ENCODE results near the gene WDR37.

Gene WDR37

DNA sequence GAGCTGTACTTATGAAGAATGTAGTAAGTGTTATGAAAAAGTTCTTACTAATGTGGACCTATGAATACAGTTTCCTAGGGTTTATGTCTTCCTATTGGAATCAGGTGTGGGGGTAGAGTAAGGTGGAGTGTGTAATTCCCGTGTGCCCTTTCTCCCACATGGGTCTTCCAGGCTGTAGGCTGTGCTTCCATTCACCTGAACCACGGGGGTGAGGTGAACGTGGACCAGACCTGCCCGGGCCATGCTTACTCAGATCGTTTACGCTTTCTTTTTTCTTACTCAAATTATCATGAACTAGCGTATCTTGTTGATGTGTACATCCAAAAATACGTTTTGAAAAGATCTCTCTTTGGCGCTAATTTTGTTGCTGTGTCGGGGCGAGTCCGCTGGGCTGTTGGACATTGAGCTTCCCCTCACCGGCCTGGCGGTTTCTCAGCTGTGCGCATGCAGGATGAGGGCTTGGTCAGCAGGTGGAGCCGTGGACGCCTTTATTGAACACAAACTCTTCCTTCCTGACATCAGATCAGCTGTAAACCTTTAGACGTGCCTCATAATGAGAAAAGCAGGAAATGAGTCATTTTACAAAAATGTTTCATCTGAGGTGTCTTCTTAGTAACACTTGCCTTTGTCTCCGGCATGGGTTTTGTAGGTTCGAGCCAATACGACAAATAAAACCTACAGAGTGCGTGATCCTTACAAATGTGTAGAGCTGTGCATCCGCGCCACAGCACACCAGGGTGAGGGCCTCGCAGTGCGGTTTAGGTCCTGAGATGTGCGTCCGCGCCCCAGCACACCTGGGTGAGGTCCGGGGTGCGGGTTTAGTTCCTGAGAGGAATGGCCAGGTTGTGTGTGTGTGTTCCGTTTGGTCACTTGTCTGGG, 53.8 kb downstream of the WDR37 start:
- DNase-seq = peak; percentile 84

DNA sequence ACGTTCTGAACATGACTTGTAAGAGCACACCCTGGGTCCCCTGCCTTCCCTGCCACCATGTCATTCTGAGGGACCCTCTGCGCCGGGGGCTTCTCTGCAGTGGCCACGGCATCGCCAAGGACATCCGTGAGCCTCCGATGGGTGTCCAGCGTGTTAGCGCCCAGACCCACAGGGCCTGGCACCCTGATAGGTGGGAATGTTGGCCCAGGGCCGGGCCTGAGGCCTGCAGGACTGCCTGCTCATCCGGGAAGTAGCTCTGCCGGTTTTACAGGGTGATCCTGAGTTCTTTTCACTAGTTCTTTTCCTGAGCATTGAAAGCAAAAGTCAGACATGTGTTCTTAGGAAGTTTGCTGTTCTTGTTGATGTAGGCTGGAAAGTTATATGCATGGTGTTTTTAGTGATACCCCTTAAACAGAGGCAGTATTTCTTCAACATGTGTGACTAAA, 54.5 kb downstream of the WDR37 start:
- no peak for DNase-seq

DNA sequence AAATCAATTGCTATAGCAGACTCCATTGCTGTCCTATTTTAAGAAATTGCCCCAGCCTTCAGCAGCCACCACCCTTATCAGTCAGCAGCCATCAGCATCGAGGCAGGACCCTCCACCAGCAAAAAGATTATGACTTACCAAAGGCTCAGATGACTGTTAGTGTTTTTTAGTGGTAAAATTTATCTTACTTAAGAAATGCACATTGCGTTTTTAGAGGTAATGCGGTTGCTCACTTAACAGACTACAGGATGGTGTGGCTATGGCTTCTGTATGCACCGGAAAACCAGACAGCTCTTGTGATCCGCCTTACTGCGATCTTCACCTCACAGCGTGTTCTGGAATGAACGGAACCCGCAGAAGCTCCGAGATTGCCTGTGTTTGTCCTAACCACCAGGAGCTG, 58.1 kb downstream of the WDR37 start:
- DNase-seq = no peak

DNA sequence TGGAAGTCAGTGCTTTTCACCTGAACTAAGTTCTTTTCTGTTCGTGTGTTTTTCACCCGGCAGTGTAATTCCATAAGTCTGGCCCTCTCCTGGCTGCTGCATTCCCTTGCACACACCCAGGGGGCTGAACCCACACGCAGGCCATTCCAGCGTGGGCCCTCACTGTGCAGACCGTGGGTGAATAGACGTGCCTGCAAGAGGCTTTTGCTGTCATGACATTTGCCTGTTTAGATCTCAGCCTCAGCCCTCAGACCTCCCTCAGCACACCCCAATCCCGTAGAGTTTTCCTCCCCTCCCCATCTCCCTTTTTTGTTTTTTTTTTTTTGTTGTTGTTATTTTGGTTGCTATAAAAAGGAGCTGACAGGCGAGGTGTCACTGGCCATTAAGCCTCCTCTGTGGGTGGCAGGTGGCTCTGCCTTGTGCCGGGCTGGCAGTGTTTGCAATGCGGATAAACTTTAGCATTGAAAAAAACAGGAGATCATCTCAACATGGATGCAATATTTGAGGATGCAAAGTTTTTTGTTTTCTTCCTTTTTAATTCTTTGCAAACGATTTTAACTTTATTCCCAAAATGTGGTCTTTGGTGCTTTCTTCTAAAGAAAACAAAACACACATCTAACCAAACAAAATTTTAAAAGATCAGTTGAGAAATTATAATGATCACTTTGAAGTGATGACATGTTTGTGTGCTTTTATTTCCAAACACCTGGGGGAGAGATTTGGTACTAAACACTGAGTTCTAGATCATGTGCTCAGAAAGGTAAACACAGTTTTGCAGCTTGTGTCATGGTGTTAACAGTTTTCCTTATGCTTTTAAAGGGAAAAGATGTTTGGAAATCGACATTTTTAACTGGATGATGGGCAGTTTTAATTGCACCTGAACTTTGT, 58.8 kb downstream of the WDR37 start:
- DNase-seq = no peak

DNA sequence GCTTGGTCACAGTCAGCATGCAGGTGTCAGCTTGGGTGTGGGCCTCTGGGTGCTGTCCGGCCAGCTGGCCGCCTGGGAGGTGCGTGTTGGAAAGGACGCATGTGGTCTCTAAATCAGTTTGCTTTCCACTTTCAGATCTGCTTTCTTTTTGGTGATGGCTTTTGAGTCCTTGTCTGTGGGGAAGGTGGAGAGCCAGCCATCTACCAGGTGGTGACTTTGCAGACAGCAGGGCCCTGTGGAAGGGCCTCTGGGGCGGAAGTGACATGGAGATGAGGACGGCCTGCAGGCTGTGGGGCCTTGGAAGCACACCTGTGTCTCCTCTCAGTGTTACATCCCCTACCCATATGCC, 59.4 kb downstream of the WDR37 start:
- DNase-seq = no peak

DNA sequence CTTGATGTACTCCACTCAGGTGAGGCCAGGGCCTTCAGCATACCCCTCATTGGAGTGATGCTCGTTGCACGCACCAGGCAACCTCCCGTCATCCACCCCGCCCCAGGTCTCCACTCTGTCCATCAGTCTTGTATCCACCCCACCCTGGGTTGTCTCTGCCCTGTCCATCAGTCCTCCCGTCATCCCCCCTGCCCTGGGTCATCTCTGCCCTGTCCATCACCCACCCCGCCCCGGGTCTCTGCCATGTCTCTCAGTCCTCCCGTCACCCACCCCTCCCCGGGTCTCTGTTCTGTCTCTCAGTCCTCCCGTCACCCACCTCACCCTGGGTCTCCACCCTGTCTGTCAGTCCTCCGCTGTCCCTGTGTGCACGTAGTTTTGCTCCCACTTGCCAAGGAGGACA, 59.9 kb downstream of the WDR37 start:
- peak; percentile 14 for DNase-seq

DNA sequence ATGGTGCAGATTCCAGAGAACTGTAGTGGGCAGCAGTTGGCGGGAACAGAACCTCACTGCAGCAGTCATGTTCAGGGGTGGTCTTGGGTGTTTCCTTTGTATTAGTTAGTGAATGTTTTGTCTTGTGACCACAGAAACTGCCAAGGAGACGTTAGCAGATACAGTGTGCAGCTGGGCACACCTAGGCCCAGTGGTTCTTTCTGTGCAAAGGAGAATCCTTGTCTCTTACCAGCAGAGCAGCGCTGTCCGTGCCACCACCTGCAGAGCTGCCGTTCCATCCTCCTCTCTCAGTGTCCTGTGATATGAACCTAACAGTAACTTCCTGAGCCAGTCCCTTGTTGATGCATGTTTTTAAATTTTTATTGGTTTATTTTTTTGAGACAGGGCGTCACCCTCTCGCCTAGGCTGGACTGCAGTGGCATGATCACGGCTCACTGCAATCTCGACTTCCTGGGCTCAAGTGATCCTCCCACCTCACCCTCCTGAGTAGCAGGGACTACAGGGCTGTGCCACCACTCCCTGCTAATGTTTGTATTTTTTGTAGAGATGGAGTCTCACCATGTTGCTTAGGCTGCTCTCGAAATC, 60.6 kb downstream of the WDR37 start:
- DNase-seq = no peak

DNA sequence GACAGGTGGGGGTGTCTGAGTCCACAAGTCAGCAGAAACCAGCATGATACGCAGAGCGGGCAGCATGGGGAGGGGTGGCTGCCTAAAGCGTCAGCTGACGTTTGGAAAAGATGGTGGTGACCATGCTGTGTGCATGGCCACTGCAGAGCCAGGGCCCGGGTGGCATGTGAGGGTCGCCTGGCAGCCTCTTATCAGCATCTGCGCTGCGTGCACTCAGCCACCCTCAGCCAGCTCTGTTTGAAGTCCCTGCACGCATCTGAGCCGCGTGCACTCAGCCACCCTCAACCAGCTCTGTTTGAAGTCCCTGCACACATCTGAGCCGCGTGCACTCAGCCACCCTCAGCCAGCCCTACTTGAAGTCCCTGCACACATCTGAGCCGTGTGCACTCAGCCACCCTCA, 61.5 kb downstream of the WDR37 start:
- DNase-seq = peak; percentile 10

DNA sequence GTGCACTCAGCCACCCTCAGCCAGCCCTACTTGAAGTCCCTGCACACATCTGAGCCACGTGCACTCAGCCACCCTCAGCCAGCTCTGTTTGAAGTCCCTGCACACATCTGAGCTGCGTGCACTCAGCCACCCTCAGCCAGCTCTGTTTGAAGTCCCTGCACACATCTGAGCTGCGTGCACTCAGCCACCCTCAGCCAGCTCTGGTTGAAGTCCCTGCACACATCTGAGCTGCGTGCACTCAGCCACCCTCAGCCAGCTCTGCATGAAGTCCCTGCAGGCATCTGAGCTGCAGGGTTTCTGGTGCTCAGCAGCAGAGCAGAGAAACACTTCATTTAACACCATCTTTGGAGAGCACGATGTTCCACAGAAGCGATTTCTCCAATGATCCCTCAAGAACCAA, 62.1 kb downstream of the WDR37 start:
- peak; percentile 13 for DNase-seq

DNA sequence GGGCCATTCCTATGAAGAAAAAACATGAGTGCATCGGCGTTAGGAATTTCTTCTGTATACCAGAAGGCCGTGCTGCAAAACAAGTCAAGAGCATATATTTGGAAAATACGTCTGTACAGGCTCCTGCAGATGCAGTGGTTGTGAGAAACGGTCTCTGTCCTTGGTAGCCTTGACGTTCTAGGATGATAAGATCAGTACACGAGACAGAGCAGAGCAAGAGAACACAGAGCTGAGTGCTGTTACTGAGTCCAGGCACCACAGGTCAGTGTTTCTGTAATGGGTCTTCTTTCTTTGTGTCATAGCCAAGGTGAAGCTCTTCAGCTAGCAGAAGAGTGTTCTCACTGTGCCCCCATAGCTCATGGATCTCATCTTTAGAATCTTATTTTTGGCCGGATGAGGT, 62.8 kb downstream of the WDR37 start:
- DNase-seq = peak; percentile 6

DNA sequence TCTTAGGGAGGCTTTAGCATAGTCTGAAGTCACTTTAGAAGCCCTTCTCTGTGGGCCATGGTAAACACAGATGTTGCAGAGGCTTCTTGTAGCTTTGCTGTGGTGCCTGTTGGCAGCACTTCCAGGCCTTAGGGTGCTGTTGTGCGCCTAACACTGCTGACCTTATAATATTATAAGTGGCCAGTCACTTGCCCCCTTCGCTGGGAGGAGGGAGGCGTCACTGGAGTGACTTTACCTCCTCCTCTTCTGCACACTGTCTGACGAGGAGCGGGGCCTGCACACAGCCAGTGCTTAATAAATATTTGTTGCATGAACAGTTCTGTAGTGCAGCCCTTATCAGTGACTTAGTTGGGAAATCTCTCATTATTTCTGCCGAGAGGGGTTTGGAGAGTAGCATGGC, 63.3 kb downstream of the WDR37 start:
- peak; percentile 18 for DNase-seq

DNA sequence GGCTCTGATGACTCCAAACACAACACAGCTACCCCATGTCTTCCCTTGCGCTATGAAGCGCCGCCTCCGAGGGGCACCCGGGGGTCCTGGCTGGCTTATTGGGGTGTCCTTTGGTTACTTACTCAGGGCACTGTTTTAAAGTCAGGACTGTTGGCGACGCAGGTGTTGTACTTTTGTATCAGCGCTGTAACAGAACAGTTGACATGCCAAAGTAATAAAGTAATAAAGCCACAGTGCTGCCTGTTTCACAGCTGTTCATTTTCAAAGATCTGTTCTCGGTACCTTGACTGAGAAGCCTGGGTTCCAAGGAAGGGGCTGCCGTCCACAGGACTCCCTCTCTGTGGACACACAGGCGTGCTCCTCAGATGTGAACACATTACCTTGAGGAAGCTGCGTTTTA, 64.1 kb downstream of the WDR37 start:
- DNase-seq = peak; percentile 6

DNA sequence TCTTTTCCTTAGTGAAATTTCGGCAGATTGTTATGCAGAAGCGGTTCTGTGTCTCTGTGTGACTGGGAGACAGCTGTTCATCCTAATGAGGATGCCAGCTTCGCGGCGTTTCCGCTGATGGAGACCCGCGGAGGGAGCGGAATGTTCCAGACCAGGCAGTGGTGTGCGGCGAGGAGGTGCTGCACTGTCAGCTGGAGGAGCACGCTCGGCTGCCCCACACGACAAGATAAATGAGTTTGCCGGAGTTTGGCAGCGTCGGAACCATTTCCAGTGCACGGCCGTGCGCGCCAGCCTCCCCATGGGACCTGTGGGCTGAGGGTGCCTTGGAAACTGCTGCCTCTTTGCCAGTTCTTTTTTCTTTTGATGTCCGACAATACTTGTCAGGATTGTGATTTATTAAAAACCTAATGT, 64.6 kb downstream of the WDR37 start:
- peak; percentile 7 for DNase-seq

DNA sequence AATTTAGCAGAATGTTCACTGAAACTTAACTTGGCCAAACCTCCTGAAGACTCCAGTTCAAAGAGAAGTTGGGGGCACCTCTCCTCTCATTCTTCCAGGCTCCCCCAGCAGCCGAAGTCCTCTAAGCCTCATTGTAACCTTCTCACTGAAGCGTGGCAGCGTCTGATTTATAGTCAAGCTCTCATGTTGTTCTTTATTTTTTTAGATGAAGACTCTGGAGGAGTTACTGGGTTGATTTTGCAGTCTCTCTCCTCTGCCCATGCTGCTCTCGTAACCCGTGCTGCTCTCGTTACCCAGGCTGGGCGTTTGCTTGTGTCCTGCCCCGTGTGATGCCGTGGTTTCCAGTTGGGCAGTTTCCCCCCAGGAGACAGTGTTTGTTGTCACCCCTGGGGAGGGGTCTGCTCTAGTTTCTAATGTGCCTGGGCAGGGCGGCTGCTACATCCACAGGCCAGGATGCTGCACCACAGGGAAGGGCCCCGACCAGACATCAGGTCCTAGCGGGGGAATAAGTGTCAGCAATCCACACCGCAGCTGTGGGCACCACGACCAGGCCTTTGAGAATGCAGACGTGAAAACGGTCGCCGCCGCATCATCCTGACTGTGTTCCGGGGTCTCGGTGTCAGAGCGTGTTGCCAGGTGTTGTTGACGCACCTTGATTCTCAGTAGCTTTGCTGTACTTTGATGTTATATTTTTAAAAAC, 65.2 kb downstream of the WDR37 start:
- DNase-seq = peak; percentile 8

DNA sequence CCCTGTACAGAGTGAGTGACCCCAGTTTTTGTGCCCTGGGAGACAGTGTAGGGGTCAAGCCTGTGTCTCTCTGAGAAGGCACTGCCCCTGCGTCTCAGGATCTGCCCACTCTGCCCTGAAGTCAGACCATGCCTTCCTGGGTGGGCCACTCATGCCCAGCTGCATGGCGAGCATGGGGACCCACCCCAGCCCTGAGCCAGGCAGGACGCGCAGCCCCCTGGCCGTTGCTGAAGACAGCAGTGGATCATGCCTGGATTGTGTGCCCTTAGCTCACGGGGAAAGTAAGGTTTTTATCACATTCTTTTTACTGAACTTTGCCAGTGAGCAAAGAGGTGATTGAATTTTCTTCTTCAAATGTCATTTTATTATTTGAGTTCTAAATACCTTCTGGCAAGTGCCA, 66.2 kb downstream of the WDR37 start:
- no peak for DNase-seq

DNA sequence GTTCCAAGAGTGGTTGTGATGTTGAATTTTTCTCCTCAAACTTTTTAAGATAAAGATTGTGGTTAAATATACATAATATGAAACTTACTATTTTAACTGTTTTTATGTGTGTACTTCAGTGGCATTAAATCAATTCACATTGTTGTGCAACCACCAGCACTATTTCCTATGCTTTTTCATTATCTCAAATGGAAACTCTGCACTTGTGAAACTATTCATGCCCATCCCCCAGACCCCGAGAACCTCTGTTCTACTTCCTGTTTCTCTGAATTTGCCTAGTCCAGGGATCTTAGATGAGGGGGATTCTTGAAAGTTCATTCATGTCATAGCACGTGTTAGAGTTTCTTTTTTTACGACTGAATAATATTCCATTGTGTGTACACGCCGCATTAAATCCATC, 67.0 kb downstream of the WDR37 start:
- DNase-seq = no peak

DNA sequence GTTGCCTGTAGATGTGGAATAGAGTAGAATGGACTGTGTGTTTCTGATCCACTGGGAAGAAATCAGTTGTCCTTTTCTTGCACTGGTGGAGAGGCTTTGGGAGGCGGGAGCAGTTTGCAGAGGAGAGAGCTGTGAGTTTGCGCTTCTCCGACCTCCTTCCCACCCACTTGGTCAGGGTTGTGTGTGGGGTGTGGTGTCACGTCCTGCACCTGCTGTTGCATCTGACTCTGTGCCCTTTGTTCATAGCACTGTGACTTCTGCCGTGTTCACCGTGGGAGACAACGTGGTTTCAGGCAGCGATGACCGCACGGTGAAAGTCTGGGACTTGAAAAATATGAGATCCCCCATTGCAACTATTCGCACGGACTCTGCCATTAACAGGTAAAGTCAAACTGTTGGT, 67.8 kb downstream of the WDR37 start:
- no peak for DNase-seq

DNA sequence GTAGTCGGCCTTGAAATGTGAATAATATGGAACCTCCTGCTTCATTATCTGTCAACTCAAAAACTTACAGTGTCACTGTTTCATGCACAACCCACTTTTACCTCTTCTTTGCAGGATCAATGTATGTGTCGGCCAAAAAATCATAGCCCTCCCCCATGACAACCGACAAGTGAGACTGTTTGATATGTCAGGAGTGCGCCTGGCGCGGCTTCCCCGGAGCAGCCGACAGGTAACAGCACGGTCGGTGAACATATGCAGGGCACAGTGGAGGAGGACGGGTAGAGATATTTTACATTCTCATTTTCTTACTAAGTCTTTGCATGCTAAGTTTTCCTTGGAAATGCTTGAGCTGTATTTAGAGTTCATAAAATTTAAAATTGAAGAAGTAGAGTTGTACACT, 68.6 kb downstream of the WDR37 start:
- no peak for DNase-seq

DNA sequence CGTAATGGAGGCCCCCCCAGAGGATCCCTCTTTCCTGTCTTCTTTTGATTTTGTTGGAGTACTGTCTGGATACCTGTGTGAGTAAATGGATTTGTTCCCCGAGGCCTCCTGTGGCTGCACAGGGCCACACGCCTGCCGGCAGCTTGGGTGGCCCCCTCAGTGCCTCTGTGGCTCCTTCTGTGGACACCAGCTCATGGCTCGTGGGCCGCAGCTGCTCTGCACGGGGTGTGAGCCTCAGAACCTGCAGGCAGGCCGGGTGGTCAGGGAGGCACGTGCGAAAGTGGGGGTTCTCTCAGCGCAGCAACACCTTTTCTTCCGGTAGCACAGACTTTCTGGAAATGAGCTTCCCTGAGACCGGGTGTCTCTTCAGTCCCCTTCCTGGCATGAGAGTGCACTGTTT, 70.3 kb downstream of the WDR37 start:
- DNase-seq = peak; percentile 11

DNA sequence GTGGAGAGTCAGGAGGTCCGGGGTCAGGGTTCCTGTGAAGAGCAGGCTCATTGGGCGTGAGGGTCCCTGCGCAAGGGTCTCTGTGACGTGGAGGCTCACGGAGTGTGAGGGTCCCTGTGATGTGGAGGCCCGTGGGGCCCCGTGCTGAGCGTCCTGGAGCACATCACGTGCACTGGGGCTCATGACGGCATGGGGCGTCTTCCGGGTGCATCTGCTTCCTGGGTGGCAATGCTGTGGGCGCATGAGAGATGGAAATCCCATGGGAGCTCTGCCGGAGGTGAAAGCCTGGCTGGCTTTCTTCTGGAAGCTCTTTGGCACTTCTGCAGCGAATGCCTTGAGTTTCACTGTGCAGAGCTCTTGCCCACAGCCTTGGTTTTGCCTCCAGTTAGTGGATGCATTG, 71.4 kb downstream of the WDR37 start:
- peak; percentile 3 for DNase-seq

DNA sequence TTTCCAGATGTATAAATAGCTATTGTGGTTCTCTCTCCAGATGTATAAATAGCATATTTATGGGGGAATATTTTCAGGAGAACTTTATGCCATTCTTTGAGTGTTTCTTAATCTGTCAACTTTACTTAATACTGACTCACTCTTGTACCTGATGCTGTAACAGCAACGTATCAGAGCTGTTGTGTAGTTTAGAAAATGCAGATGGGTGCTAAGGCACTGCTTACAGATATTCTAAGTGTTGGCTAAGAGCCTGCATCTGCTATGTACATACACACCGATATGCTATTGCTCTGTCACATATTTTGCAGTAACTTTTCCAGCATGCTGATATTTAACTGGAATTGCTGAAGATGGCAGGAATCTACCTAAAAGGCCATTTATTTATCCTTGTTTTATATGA, 71.9 kb downstream of the WDR37 start:
- DNase-seq = no peak

DNA sequence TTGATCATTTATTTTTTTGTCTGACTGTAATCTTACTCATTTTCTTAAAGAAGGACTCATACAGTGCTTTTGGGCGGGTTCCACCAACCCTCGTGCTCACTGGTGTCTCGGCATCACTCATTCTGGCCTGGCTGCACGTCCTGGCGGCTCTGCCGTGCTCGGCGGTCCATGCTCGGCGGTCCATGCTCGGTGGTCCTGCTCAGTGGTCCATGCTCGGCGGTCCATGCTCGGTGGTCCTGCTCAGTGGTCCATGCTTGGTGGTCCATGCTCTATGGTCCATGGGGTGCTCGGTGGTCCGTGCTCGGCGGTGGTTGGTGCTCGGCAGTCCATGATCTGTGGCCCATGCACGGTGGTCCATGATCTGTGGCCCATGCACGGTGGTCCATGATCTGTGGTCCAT, 72.5 kb downstream of the WDR37 start:
- peak; percentile 6 for DNase-seq

DNA sequence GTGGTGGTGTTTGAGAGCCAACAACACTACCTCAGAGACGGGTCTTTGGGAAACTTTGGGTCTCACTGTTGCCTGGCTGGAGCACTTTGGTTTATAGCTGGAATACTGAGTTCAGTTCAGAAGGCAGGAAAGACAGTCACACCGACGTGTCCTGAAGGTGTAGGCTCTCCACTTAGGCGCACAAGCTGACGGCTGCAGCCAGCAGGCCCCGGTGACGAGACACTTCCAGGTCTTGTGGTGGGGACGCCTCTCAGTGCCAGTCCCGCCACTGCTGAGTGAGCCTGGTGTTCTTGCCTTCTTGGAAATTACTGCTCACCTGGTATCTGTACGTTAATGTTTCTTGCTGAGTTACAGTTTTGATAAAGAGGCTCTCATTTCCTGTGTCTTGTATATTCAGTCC, 74.0 kb downstream of the WDR37 start:
- DNase-seq = peak; percentile 17

Data from stimulated activated CD8-positive, alpha-beta memory T cell treated with anti-CD3 and anti-CD28 coated beads, Interleukin-4, amount 100 ng/mL, for 48 hours (primary cell).